ENCODE measurements around the gene FOLR2.

The FOLR2 gene

GRCh38 chr11:72244361-72245262 lies 28.0 kb downstream of the FOLR2 start:
- TF ChIP-seq CTCF (conservative IDR thresholded peaks at IDR 0.05; ENCODE audit: control insufficient read depth, insufficient read depth, low read depth, low read length) = no peak
- no peak for DNase-seq (ENCODE audit: low read depth)
- H3K4me3 ChIP-seq (ENCODE audit: control insufficient read depth, low read depth, low read length) = no peak overlapping the region

- no peak overlapping the region for H3K4me3 ChIP-seq (ENCODE audit: control insufficient read depth, low read depth, low read length)
- no peak for DNase-seq (ENCODE audit: low read depth)
- no peak for TF ChIP-seq CTCF (conservative IDR thresholded peaks at IDR 0.05; ENCODE audit: control insufficient read depth, insufficient read depth, low read depth, low read length)
These were observed 28.7 kb downstream of the FOLR2 start for GRCh38 chr11:72245263-72245816.

- no peak for DNase-seq (ENCODE audit: low read depth)
- TF ChIP-seq CTCF (conservative IDR thresholded peaks at IDR 0.05; ENCODE audit: control insufficient read depth, insufficient read depth, low read depth, low read length) = no peak
These were observed 31.0 kb downstream of the FOLR2 start for GRCh38 chr11:72247584-72247983.

GRCh38 chr11:72249961-72250360 lies 33.4 kb downstream of the FOLR2 start:
- no peak for DNase-seq (ENCODE audit: low read depth)
- no peak overlapping the region for H3K4me3 ChIP-seq (ENCODE audit: control insufficient read depth, low read depth, low read length)
- no peak for TF ChIP-seq CTCF (conservative IDR thresholded peaks at IDR 0.05; ENCODE audit: control insufficient read depth, insufficient read depth, low read depth, low read length)

More at GRCh38 chr11:72247584-72247983, 31.0 kb downstream of the FOLR2 start:
- no peak overlapping the region for H3K4me3 ChIP-seq (ENCODE audit: control insufficient read depth, low read depth, low read length)

GRCh38 chr11:72250661-72251464 lies 34.3 kb downstream of the FOLR2 start:
- no peak for TF ChIP-seq CTCF (conservative IDR thresholded peaks at IDR 0.05; ENCODE audit: control insufficient read depth, insufficient read depth, low read depth, low read length)

GRCh38 chr11:72251614-72252013 lies 35.0 kb downstream of the FOLR2 start:
- no peak for TF ChIP-seq CTCF (conservative IDR thresholded peaks at IDR 0.05; ENCODE audit: control insufficient read depth, insufficient read depth, low read depth, low read length)
- H3K4me3 ChIP-seq (ENCODE audit: control insufficient read depth, low read depth, low read length) = no peak overlapping the region
- no peak for DNase-seq (ENCODE audit: low read depth)

More at GRCh38 chr11:72250661-72251464, 34.3 kb downstream of the FOLR2 start:
- DNase-seq (ENCODE audit: low read depth) = no peak
- H3K4me3 ChIP-seq (ENCODE audit: control insufficient read depth, low read depth, low read length) = no peak overlapping the region

Data from fibroblast of mammary gland (primary cell).